ENCODE results near the gene NPFF.

DNA sequence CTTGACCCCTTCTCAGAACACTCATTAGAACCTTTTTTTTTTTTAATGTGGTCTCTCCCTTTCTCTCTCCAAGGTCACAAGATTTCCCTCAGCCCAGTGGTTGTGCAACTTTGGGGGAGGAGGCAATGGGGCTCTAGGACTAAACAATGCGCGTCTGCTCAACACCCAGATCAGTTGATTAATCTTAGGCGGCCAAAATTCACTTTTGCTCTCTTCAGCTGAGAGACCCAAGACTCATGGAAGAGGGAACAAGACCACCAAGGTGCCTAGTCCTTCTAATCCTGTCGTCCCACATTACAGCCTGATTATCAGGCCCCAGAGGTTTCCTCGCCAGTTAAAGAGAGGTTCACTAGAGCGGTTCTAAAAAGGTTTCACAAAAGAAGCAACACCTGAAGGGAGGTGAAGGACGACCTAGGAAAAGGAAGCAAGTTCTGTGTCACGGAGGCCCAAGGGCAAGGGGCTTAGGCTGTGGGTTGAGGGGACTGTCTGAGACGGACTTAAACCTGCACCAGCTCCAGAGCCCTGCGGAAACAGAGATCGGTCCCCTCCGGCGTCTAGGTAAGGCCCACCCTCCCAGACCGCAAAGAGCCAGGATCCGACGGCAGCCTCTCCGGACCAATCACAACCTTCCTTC lies 7.0 kb downstream of the NPFF start:
- TF ChIP-seq, protein P1, sequence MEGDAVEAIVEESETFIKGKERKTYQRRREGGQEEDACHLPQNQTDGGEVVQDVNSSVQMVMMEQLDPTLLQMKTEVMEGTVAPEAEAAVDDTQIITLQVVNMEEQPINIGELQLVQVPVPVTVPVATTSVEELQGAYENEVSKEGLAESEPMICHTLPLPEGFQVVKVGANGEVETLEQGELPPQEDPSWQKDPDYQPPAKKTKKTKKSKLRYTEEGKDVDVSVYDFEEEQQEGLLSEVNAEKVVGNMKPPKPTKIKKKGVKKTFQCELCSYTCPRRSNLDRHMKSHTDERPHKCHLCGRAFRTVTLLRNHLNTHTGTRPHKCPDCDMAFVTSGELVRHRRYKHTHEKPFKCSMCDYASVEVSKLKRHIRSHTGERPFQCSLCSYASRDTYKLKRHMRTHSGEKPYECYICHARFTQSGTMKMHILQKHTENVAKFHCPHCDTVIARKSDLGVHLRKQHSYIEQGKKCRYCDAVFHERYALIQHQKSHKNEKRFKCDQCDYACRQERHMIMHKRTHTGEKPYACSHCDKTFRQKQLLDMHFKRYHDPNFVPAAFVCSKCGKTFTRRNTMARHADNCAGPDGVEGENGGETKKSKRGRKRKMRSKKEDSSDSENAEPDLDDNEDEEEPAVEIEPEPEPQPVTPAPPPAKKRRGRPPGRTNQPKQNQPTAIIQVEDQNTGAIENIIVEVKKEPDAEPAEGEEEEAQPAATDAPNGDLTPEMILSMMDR (IDR thresholded peaks at IDR 0.05): no peak
- peak; percentile 95 to 97 for TF ChIP-seq POLR2A (IDR thresholded peaks at IDR 0.05)
